ENCODE measurements around the gene CUEDC1.
"Not testable (repeated sequence)": the region's sequence is repeated elsewhere in the genome, so short reads cannot be mapped to it uniquely, and the experiment has no call there.

CUEDC1 gene

DNA sequence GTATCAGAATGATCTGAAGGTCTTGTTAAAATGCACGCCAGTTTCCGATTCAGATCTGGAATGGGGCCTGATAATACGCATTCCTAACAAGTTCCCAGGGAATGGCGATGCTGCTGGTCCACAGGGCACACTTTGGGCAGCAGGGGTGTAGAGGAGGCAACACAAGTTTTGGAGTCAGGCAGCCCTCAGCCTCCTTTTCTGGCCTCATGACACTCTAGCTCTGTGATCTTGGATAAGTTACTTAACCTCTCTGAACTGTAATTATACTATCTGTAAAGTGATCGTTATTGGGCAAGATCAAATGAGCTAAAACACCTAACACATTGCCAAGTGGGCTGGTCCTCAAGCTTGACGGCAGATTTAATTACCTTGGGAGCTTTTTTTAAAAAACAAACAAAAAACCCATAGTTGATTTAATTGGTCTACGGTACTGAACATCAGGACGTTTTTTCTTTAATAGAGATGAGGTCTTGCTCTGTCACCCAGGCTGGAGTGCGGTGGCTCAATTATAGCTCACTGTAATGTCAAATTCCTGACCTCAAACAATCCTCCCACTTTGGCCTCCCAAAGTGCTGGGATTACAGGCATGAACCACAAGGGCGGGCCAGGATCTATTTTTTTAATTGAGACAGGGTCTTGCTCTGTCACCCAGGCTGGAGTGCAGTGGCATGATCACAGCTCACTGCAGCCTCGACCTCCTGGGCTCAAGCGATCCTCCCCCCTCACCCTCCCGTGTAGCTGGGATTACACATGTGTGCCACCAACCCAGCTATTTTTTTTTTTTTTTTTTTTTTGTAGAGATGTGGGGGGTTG lies 95.4 kb downstream of the CUEDC1 start:
- DNase-seq = no peak

GRCh38 chr17:57858838-57859237 lies 96.4 kb downstream of the CUEDC1 start:
- no peak for DNase-seq

GRCh38 chr17:57856792-57857620 lies 98.2 kb downstream of the CUEDC1 start:
- DNase-seq = no peak

DNA sequence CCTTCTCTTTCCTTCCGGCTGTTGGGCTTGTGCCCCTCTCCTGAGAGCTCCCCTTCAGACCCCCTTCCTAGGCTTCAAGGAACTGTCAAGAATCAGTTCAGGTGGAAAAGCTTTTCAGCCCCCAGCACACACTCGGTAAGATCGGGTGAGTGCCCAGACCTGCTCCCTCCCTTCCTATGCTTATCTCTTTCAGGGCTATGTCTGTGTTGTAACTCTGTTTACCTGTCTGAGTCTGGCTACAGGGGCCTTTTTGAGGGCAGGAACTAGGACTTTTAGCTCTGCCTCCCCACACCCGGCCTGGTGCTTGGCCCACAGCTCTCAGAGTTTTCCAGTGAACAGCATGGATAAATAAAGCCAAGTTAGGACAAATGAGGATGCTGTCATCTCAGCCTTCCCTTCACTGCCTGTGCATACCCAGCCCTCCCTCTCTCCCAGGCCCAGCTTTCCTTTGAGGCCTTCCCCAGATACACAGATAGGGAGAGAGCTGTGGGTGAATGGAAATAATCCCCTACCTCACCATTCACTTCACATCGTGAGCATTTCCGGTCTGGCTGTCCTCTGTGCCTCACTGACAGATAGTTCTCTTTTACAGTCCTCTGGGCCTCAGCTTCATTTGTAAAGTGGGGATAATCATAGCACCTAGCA lies 99.7 kb downstream of the CUEDC1 start:
- DNase-seq = no peak

GRCh38 chr17:57853695-57854094 lies 101.5 kb downstream of the CUEDC1 start:
- DNase-seq = no peak

DNA sequence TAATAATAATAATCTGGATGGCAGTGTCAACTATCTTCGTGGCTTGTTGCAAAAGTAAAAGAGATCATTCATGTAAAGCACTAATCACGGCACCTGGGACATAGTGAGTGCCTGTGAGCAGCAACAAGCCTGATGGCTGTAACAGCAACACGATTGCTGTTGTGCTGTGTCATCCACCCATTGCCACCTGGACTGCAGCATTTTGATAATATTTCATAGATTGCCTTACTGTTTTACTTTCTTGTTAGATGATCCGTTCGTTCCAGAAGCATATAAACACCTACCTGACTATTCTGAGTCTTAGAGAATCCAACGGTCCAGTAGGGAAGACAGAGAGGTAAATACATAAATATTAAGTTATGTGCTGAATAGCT lies 102.3 kb downstream of the CUEDC1 start:
- no peak for DNase-seq

- DNase-seq = no peak
Observed at GRCh38 chr17:57852092-57852954, 102.9 kb downstream of the CUEDC1 start.

- DNase-seq = peak; percentile 98
Observed at GRCh38 chr17:57849874-57850754, 105.1 kb downstream of the CUEDC1 start, which contains the start of gene MRPS23. TSS of gene MRPS23 (minus strand) at chr17:57850044. CDS start at chr17:57850010, 34 bp downstream.

GRCh38 chr17:57849163-57849873 lies 105.9 kb downstream of the CUEDC1 start:
- DNase-seq = no peak

DNA sequence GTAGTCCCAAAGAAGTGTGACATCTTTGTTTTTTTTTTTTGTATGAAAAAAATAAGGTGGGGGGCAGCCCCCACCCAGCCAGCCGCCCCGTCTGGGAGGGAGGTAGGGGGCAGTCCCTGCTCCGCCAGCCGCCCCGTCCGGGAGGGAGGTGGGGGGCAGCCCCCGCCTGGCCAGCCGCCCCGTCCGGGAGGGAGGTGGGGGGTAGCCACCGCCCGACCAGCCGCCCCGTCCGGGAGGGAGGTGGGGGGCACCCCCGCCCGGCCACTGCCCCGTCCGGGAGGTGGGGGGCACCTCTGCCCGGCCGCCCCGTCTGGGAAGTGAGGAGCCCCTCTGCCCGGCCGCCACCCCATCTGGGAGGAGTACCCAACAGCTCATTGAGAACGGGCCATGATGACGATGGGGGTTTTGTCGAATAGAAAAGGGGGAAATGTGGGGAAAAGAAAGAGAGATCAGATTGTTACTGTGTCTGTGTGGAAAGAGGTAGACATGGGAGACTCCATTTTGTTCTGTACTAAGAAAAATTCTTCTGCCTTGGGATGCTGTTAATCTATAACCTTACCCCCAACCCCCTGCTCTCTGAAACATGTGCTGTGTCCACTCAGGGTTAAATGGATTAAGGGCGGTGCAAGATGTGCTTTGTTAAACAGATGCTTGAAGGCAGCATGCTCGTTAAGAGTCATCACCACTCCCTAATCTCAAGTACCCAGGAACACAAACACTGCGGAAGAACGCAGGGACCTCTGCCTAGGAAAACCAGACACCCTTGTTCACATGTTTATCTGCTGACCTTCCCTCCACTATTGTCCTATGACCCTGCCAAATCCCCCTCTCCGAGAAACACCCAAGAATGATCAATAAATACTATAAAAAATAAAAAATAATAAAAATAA lies 108.9 kb downstream of the CUEDC1 start:
- not testable (repeated sequence) for DNase-seq

DNA sequence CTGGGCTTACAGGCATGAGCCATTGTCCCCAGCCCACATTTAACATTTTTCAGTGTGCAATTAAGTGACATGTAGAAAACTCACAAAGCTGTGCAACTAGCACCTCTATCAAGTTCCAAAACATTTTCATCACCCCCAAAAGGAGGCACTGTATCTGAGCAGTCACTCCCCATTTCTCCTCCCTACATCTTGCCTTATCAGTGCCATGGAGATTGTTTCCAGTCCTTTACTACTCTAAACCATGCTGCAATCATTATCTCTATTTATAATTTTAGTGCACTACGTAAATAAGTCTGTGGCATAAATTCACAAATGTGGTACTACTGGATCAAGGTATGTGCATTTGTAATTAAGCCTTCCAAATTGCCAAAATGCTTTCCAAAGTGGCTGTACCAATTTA lies 112.9 kb downstream of the CUEDC1 start:
- DNase-seq = no peak

DNA sequence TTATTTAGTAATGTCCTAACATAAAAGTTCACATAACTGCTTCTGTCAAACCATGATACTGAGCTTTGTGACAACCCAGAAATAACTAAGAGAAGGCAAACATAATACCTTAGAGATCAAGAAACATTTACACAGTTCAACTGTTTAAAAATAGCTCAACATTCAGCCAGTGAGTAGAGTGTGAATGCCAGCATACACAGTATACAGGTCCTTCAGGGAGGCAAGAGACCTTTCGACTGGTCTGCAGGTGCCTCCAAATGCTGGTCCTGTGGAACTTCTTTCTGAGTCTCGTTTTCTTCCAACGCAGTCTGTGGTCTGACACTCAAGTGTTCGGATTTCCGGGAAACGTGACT lies 115.7 kb downstream of the CUEDC1 start:
- DNase-seq = no peak

DNA sequence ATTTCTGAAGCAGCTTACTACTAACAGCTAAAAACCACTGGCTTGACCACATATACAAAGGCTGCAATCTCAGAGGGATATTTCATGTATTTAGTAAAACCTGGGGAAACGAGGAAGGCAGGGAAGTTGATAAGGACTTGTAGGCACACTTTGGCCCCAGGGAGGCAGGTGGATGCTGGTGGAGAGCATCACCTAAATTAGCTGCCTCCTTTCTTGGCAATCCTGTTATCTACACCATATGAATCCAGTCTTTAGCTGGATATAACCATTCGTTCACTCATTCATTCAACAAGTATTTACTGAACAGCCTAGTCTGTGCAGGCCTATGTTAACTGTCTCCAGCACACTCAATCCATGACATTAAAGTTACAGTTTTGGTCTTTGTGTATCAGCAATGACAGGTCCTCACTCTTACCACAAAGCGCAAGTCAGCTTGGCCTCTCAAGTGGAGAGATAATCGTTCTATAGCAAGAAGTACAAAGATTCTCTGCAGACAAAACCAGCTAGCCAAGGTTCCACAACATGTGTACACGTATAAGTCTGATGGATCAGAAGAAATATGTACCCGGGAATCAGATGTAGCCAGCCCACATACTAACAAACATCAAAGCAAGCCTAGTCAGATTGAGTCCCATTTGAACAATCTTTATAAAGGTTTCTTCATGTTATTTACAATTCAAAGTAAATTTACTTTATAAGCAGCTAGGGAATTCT lies 116.2 kb downstream of the CUEDC1 start:
- no peak for DNase-seq

GRCh38 chr17:57838453-57838852 lies 116.8 kb downstream of the CUEDC1 start:
- DNase-seq = no peak

- DNase-seq = no peak
Observed at GRCh38 chr17:57835333-57835900, 119.8 kb downstream of the CUEDC1 start.

GRCh38 chr17:57834146-57834741 lies 121.0 kb downstream of the CUEDC1 start:
- DNase-seq = no peak

DNA sequence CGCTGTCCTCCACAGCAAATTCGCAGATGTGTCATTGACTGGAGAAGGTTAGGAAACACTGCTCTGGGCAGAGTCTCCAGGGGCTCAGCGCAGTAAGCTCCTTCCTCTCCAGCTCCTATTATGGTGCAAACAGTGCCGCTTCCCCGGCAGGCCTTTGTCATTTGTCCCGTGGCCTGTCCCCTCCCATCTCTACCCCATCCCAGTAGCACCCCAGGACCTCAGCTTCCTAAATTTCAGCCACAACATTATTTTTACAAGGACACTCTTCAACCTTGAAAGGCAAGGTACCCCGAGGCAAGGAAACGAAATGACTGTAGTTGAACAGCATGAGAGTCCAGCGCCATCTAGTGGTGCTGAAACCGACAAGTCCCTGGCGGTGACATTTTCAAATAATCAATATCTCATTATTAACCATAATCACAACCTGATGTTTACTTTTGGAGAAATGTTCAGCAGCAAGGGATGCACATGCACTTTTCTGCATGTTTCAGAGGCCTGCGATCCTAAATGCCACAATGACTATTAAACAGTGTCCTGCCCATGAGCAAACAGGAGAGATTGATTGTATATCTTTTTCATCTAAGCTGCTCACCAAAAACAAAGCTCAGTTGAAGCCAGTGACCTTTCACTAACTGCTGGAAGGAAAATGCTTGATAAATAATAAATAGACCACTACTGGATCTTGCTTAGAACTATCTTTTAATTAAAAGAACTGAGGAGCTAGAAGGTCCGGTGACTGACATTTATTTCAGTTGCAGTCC lies 121.9 kb downstream of the CUEDC1 start:
- DNase-seq = peak; percentile 64
